Measurements from ENCODE around the gene ZMAT2. TPM values are rescaled to one million over a fixed set of nuclear protein-coding genes. Genes with fewer than 3 reads are reported as not detected.

ZMAT2 gene, protein sequence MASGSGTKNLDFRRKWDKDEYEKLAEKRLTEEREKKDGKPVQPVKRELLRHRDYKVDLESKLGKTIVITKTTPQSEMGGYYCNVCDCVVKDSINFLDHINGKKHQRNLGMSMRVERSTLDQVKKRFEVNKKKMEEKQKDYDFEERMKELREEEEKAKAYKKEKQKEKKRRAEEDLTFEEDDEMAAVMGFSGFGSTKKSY
- total RNA-seq = 21.2 and 23.8 TPM in 2 replicates

DNA sequence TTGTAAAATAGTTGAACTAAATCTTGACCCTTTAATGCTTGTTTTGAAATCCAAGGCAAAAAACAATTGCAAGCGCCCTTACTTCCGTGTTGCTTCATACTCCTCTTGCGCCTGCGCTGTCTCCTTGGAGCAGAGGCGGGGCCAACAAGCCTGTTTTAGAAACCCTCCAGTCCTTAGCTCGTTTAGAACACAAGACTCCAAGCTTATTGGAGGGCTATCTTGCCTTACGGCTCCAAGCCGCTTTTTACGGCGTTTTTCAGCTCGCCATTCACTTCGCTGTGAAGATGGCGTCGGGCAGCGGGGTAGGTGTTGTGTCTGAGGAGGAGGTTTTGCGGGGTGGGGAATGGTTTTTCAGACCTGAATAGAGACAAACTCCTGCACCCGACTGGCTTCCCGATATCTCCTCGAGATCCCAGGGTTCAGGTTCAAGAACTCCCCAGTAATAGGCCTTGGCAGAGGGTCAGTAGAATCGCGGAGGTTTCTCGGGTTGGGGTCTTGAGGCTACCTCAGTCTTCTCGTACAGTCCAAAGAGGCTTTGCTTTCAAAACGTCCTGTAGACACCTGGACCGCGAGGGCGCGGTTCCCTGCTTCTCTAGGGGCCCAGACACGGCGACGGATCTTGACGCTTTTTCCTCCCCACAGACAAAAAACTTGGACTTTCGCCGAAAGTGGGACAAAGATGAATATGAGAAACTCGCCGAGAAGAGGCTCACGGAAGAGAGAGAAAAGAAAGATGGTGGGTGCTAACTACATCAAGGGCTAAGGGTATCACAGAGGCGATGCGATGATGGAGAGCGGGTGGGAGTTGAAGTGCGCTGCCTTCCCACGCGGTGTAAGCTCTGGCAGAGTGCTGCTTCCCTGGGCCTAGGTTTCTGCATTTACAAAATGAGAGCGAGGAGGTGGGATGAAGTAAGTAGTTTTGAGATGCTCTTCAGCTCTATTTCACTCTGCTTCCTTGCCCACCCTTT is at the start of gene ZMAT2:
ZMAT2 (plus strand) TSS at position 271 of the 968 bp plus-strand sequence; CDS start at position 285, 14 bp downstream.

DNA sequence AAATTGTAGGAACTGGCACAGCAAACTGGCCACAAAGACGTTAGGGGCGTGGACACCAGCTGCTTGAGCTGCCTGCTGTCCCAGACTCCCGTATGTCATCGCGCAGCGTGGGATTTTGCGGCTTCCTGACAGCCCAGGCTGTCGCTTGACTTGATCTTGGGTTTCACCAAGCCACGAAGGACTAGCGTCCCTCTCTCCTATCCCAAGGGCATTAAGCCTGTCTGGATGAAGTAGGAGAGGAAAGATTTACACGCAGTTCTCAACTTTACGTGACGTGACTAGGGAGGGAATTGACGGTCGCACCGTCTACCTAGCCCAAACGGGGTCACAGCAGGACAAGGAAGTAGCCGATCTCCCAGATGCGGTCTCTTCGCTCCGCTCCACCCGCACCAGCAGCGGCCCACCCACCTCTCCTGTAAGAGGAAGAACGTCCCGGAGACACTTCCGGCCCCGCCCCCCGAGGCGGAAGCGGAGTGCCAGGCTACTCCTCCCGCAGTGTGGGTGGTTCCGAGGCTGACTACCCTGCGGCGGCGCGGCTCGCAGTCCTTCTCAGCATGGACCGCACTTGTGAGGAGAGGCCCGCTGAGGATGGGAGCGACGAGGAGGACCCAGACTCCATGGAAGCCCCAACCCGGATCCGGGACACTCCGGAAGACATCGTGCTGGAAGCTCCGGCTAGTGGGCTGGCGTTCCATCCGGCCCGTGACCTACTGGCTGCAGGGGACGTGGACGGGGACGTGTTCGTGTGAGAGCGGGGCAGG is 35.7 kb upstream of the ZMAT2 start, which contains the start of gene WDR55:
WDR55 (plus strand) TSS at position 546 of the 761 bp plus-strand sequence; CDS start at position 555, 9 bp downstream.

DNA sequence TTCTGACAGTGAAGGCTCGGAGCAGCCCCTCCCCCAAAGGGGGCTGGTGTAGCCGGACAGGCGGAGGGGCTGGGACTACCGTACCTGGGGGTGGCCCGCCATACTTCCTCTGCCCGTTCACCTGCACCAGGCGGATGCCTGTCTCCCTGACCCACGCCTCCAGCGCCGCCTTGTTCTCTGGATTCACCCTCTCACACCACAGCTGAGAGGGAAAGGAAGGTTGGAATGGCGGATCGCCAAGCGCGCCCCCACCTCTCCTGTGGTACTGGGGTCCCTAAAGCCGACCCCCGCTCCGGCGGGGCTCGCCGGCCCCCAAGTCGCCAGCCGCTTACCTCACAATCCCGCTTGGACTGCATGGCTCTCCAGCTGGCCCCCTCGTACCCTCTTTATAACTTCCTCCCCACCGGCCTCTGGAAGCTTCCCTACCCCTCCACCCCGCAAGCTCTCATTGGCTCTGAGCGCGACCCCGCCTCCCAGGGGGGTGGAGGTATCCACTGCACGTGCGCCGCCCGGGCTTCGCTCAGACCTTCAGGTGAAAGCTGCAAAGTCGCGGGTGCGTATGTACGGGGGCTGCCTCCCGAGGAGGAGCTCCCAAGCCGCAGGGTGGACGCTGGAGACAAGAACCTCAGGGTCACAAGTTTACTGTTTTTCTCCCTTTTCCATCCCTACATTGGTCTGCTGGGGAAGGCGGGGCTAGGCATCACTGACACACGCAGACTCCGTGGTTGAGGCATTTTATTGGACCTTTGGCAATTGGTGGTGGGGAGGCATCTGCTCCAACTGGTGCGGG is 26.9 kb upstream of the ZMAT2 start, which contains the start of gene DND1:
DND1 (minus strand) TSS at position 390 of the 790 bp plus-strand sequence; CDS start at position 356, 34 bp downstream.

DNA sequence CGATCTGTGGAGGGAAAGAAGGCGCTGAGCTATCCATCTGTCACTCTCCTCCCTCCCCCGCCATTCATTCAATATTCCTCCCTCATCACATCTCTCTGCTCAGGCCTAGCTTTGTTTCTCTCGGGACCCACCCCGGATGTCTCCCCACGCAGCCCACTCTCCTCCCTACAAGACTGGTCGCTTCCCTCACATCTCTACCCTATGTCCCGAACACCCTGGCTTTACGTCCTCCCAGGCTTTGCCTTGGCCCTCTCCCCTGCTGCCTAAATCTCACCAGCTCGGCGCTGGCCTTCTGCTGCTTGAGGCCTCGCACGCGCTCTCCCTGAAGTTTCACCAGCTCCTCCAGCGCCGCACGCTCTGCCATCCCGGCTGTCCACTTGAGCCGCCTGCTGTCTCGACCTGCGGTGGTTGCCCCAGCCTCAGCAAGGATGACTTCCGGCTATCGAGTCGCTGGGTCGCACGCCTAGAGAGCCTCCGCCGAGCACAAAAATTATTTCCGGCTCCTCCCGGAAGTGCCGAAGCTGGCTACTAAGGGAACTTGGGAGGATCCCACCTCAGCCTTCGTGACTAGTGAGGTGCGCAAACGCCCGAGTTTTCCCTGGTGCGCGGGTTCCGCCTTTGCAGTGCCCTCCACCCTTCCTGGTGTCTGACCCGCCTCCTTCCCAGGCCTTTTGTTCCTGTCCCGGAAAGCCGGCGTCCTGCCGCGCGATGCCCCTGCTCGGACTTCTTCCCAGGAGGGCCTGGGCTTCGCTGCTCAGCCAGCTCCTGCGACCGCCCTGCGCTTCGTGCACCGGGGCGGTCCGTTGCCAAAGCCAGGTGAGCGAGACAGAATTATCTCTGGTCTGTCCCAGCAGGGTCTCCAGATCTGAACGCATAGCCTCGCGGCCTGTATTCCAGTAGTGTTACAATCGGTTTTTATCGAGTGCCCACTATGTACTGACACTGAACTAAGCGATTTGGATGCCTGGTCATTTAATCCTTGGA is 9.0 kb upstream of the ZMAT2 start, which contains the start of the genes HARS1 and HARS2:
HARS1 (minus strand) TSS at position 430 of the 984 bp plus-strand sequence; CDS start at position 364, 66 bp downstream.
HARS2 (plus strand) TSS at position 515 of the 984 bp plus-strand sequence; CDS start at position 709, 194 bp downstream.

Other genes starting within 250 kb of the ZMAT2 start
- gene EIF4EBP3, start 152.8 kb upstream of the ZMAT2 start, total RNA-seq = 2.1 and 5.2 TPM in 2 replicates
- 40.5 and 51.4 TPM in 2 replicates for gene SRA1, start 143.0 kb upstream of the ZMAT2 start, total RNA-seq
- 7.3 and 9.6 TPM in 2 replicates for gene APBB3, start 135.8 kb upstream of the ZMAT2 start, total RNA-seq
- gene SLC35A4, start 135.6 kb upstream of the ZMAT2 start, total RNA-seq = 27.2 and 36.3 TPM in 2 replicates
- 1.1 and 14.7 TPM in 2 replicates for gene CD14, start 67.3 kb upstream of the ZMAT2 start, total RNA-seq
- 5.6 and 15.7 TPM in 2 replicates for gene TMCO6, start 61.0 kb upstream of the ZMAT2 start, total RNA-seq
- 60.4 and 70.4 TPM in 2 replicates for gene NDUFA2, start 52.8 kb upstream of the ZMAT2 start, total RNA-seq
- gene IK, start 52.6 kb upstream of the ZMAT2 start, total RNA-seq = 60.8 and 62.6 TPM in 2 replicates
- gene WDR55, start 35.5 kb upstream of the ZMAT2 start, total RNA-seq = 14.6 and 21.1 TPM in 2 replicates
- not detected in 2 replicates for gene DND1, start 26.9 kb upstream of the ZMAT2 start, total RNA-seq
- 57.8 and 66.9 TPM in 2 replicates for gene HARS1, start 9.1 kb upstream of the ZMAT2 start, total RNA-seq
- 17.3 and 25.1 TPM in 2 replicates for gene HARS2, start 9.0 kb upstream of the ZMAT2 start, total RNA-seq
- not detected in 2 replicates for gene PCDHA1, start 85.7 kb downstream of the ZMAT2 start, total RNA-seq
- not detected in 2 replicates for gene PCDHA2, start 94.4 kb downstream of the ZMAT2 start, total RNA-seq
- not detected in 2 replicates for gene PCDHA3, start 100.6 kb downstream of the ZMAT2 start, total RNA-seq
- gene PCDHA4, start 106.6 kb downstream of the ZMAT2 start, total RNA-seq = 0.16 TPM in 1 of 2 replicates, not detected in the other
- gene PCDHA5, start 121.2 kb downstream of the ZMAT2 start, total RNA-seq = not detected in 2 replicates
- not detected in 2 replicates for gene PCDHA6, start 127.5 kb downstream of the ZMAT2 start, total RNA-seq
- gene PCDHA7, start 133.8 kb downstream of the ZMAT2 start, total RNA-seq = 0.16 and 0.72 TPM in 2 replicates
- gene PCDHA8, start 140.7 kb downstream of the ZMAT2 start, total RNA-seq = not detected in 2 replicates
- gene PCDHA9, start 147.9 kb downstream of the ZMAT2 start, total RNA-seq = under 0.01 TPM in 1 of 2 replicates, not detected in the other
- gene PCDHA10, start 155.4 kb downstream of the ZMAT2 start, total RNA-seq = not detected in 2 replicates
- not detected in 2 replicates for gene PCDHA11, start 168.5 kb downstream of the ZMAT2 start, total RNA-seq
- gene PCDHA12, start 174.9 kb downstream of the ZMAT2 start, total RNA-seq = under 0.01 and 0.16 TPM in 2 replicates
- gene PCDHA13, start 181.7 kb downstream of the ZMAT2 start, total RNA-seq = not detected in 2 replicates
- gene PCDHAC1, start 225.9 kb downstream of the ZMAT2 start, total RNA-seq = not detected in 2 replicates

Measured in cardiac atrium fibroblast (primary cell).